Choroid plexus epithelial cell (primary cell): ENCODE measurements around the gene ITGA11.

ENCODE experiments used
- DNase-seq: peaks from one replicate; pipeline ENCODE4 v3.0.0-alpha.2; 2010; ENCODE audit warnings: low read depth
- H3K4me3 ChIP-seq: 2 replicates; pipeline ENCODE4 v1.5.1; 2011; ENCODE audit warnings: low read depth, mild to moderate bottlenecking, control low read depth, low read length, moderate library complexity
- CTCF ChIP-seq: conservative IDR thresholded peaks from 2 replicates; pipeline ENCODE4 v1.5.1; 2011; ENCODE audit warnings: low read depth, mild to moderate bottlenecking, control low read depth, inconsistent platforms, low read length, moderate library complexity

Gene ITGA11

DNA sequence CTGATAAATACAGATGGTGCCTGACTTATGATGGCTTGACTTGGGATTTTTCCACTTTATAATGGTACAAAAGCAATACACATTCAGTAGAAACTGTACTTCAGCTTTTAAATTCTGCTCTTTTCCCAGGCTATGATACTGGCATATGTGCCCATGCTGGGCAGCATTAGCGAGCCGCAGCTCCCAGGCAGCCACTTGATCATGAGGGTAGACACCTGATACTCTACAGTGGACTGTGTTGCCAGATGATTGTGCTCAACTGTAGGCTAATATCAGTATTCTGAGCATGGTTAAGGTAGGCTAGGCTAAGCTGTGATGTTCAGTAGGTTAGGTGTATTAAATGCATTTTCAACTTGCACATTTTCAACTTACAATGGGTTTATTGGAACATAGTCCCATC lies 172.1 kb downstream of the ITGA11 start:
- no peak overlapping the region for H3K4me3 ChIP-seq
- no peak for TF ChIP-seq CTCF
- no peak for DNase-seq

- DNase-seq = peak; percentile 66
- no peak for TF ChIP-seq CTCF
Measured at GRCh38 chr15:68258692-68259091, 173.3 kb downstream of the ITGA11 start.

DNA sequence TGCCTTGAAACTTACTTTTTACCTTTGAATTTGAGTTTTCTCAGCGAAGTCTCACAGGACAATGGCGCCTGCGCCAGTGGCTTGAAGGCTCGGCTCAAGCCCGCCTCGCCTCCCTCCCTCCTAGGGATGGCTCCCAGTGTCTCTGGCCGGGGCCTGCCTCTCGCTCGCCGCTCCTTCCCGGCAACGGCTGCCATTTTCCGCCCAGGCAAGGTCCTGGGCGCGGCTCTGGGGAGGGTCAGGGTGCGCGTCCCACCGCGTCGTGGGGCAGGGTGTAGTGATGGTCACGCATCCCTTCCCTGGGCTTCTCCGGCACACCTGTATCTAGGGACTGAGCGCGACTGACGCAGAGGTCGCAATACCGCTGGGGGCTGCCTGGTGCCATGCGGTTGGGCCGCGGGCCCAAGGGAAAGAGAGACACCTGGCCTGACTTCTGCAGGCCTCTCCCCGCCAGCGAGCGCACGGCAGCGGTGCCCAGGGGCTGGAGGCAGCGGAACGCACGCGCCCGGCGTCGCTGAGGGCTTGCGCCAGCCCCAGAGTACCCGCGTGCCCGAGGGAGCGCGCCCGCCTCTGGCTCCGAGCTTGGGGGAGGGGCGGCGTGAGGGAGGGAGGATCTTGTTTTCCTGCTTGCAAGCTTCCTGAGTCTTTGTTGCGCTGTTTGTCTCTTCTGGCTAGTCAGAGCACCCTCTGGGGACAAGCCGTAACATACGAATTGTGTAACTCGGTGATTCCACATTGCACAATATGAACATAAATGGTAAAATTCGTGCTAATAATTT lies 175.1 kb downstream of the ITGA11 start:
- peak; percentile 94 for DNase-seq
- TF ChIP-seq CTCF = no peak
- H3K4me3 ChIP-seq = peak overlapping the region; percentile 70

More at GRCh38 chr15:68258692-68259091, 173.3 kb downstream of the ITGA11 start:
- H3K4me3 ChIP-seq = no peak overlapping the region

GRCh38 chr15:68252925-68253534 lies 178.9 kb downstream of the ITGA11 start:
- H3K4me3 ChIP-seq = no peak overlapping the region
- peak; percentile 82 for TF ChIP-seq CTCF
- DNase-seq = peak; percentile 94

GRCh38 chr15:68249058-68249713 lies 182.8 kb downstream of the ITGA11 start:
- no peak for DNase-seq
- TF ChIP-seq CTCF = no peak
- no peak overlapping the region for H3K4me3 ChIP-seq
